ENCODE measurements around the gene SLC51A.
"Not testable (repeated sequence)": the region's sequence is repeated elsewhere in the genome, so short reads cannot be mapped to it uniquely, and the experiment has no call there.

SLC51A gene

DNA sequence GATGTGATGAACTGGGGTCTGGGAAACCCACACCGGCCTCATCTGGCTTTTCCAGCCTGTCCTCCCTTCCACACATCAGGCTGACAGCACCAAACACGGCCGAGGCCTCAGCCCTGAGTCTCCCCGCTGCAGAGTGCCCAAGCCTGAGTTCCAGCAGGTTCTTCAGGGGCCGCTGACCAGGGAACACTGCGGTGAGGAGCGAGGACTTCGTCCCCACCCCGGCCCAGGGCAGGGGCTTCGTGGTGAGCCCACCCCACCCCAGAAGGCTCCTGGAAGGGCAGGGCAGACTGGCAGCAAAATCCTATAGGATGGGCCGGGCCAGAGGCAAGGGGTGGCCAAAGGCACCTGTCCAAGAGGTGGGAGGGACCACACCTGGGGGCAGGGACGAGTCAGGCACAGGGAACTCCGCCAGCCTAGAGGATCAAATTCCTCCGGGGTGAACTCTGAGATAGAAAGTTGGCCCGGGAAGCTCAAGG, at the start of gene SLC51A:
Gene SLC51A, plus strand, starts transcription at position 446 of the 476 bp plus-strand sequence. CDS start 179 bp downstream, outside the sequence.
- intact Hi-C loops (cut with DNase I), result no loop called here
- DNase-seq, result peak in 3 of 10 donors; percentile 40 to 76 (median 71)

DNA sequence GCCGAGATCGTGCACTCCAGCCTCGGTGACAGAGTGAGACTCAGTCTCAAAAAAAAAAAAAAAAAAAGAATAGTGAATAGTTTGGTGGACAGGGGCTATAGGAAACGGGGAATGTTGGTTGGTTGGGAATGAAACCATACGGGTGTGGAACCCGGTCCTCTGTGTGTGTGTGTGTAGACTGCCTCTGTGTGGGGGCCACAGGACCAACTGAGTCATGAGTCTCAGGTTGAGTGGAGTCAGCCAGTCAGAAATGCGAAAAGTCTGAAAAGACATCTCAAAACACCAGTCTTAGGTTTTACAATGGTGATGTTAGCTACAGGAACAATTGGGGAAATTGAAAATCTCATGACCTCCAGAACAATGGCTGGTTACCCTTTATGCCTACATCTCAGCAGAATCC, 49.6 kb upstream of the SLC51A start:
- intact Hi-C loops (cut with DNase I), result no loop called here
- no peak for DNase-seq

DNA sequence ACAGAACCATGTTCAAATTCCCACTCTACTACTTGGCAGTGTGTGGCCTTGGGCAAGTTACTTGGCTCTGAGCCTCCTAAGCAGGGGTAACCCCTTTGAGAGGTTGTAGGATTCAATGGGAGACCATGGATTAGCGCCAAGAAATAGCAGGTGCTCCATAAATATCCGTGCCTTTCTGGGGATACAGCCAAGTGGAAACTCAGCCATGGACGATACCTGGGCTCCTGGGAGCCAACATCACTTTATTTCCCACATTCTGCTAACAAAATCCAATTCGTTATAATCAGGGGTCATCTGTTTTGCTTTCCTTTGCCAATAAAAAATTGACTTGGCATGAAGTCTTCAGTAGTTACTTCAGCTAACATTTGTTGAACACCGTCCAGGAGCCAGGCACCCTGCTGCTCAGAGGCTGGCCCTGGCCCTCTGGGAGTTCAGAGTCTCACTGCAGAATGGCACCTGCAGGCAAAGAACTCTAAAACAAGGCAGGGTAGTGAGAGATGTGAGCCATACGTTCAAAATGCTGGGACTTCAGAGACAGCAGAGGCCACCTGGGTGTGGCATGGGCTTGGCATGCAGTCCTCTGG, 47.4 kb upstream of the SLC51A start:
- DNase-seq, result peak in 2 of 10 donors; percentile 58 to 65
- intact Hi-C loops (cut with DNase I), result no loop called here

DNA sequence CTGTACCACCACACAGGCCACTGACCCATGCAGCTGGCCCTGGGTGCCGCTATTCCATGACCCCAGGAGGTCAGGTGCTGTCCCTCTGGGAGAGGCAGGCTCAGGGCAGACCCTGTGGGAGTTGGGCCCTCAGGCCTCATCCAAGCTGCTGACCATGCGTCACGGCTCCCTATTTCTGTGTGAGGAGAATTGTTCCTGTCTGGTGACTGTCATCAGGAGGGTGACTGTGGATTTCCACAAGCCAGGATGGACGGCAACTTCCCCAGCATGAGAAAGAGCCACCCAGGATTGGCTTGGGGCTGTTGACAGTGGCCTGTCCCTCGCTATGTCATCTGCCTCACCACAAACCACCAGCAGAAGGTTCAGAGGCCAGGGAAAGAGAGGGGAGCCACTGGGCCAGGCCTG, 46.5 kb upstream of the SLC51A start:
- DNase-seq, result peak in 2 of 10 donors; percentile 35
- intact Hi-C loops (cut with DNase I), result no loop called here

DNA sequence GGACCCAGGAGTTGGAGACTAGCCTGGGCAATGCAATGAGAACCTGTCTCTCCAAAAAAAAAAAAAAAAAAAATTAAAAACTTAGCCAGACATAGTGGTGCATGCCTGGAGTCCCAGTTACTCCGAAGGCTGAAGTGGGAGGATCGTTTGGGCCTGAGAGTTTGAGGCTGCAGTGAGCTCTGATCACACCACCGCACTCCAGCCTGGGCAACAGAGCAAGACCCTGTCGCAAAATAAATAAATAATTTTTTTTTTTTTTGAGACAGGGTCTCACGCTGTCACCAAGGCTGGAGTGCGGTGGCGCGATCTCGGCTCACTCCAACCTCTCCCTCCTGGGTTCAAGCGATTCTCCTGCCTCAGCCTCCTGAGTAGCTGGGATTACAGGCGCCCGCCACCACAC, 46.0 kb upstream of the SLC51A start:
- intact Hi-C loops (cut with DNase I), result not testable (repeated sequence)
- peak in 2 of 10 donors; percentile 20 to 29 for DNase-seq

DNA sequence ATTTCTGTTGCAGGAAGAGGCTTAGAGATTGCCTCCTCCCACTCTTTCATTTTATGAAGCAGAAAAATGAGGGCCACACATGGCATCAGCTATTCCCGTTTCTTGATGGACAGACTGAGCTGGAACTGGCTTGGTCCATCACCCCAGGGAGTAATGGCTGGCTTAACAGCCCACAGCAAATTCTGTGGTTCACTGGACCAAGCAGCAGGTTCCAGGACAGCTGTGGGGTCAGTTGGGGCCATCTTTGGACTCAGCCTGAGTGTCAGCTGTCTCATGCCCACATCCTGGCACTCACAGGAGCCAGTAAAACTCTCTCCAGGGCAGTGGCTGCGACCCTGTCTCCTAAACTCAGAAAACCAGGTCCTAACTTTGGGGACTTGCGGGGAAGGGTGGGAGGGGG, 41.7 kb upstream of the SLC51A start:
- intact Hi-C loops (cut with DNase I), result no loop called here
- DNase-seq, result peak in 2 of 10 donors; percentile 19 to 31

DNA sequence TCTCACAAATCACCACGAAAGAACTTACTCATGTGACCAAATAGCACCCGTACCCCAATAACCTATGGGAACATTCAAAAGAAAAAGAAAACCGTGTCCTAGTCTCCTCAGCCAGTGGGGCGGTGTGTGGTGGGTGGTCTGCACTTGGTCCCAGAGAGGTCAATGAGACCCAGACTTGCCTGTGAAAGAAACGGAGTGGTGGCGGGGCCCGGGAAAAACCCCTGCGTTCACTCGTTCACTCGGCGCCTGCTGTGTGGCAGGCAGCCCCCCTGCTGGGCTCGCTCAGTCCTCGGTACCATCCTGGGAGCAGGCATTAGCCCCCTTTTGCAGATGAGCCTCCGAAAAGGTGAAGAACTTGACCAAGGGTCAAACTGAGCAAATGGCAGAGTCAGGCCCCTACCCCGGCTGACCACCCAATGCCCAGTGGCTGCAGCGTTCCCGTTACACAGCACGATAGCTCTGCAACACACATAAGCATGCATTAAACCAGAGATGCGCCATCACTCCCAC, 41.2 kb upstream of the SLC51A start:
- intact Hi-C loops (cut with DNase I), result no loop called here
- DNase-seq, result peak in 2 of 10 donors; percentile 54 to 72

DNA sequence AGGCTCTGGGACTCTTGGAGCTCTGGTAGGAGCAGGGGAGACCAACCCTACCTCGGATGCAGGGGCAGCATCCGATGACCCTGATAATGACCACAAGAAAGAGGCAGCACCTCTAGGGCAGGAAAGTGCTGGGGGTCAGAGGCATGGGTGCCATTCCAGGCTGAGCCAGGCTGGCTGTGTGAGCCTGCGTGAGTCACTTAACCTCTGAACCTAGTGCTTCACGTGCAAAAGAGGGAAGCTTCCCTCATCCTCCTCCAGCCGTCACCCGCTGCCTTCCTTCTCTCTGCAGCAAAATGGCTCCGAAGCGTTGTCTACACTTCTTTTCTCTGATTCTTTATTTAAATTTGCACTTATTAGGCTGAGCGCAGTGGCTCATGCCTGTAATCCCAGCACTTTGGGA, 40.6 kb upstream of the SLC51A start:
- intact Hi-C loops (cut with DNase I), result no loop called here
- DNase-seq, result peak in 3 of 10 donors; percentile 17 to 49 (median 33)

DNA sequence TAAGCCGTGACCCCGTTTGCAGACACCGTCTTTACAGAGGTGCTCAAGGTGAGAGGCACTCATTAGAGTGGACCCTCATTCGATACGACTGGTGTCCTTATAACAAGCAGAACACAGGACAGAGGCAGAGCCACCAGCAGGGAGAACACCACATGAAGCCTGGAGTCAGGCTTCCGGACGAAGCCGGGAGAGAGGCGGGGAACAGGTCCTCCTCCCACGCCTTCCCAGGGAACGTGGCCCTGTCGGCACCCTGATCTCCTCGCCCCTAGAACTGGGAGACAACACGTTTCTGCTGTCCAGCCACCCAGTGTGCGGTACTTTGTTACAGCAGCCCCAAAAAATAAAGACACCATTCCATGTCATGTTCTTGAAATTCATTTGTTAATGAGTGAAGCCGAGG, 38.8 kb upstream of the SLC51A start:
- peak in 3 of 10 donors; percentile 31 to 43 (median 33) for DNase-seq
- intact Hi-C loops (cut with DNase I), result no loop called here

DNA sequence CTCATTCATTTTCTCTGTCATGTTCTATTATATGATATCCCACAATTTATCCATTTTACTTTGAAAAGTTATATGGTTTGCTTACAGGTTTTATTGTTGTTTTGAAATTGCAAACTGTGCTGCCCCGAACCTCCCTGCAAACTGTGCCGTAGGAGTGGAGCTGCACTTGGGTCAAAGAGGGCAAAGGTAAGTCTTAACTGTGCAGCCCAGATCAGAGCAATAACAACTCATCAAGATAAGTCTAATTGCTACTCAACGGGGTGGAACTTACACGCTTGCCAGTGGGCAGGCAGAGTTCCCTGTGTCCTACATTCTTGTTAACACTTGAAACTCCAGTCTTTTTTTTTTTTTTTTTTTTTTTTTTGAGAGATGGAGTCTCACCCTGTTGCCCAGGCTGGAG, 38.4 kb upstream of the SLC51A start:
- DNase-seq, result peak in 2 of 10 donors; percentile 31 to 75
- intact Hi-C loops (cut with DNase I), result no loop called here

DNA sequence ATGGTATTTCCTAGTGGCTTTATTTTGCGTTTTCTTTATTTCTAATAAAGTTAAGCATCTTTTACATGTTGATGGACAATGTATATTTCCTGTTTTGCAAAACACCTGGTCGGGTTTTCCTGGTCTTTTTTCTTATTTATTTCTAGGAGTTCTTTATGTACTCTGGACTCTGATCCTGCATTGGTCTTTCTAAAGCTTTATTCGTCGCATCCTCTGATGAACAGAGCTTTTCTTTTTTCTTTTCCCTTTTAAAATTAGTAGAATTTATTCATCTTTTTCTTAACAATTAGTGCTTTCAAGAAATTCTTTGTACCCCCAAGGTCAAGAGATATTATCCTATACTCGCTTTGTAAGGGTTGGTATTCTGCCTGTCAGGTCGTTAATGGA, 37.3 kb upstream of the SLC51A start:
- DNase-seq, result peak in 1 of 10 donors; percentile 2
- intact Hi-C loops (cut with DNase I), result no loop called here

DNA sequence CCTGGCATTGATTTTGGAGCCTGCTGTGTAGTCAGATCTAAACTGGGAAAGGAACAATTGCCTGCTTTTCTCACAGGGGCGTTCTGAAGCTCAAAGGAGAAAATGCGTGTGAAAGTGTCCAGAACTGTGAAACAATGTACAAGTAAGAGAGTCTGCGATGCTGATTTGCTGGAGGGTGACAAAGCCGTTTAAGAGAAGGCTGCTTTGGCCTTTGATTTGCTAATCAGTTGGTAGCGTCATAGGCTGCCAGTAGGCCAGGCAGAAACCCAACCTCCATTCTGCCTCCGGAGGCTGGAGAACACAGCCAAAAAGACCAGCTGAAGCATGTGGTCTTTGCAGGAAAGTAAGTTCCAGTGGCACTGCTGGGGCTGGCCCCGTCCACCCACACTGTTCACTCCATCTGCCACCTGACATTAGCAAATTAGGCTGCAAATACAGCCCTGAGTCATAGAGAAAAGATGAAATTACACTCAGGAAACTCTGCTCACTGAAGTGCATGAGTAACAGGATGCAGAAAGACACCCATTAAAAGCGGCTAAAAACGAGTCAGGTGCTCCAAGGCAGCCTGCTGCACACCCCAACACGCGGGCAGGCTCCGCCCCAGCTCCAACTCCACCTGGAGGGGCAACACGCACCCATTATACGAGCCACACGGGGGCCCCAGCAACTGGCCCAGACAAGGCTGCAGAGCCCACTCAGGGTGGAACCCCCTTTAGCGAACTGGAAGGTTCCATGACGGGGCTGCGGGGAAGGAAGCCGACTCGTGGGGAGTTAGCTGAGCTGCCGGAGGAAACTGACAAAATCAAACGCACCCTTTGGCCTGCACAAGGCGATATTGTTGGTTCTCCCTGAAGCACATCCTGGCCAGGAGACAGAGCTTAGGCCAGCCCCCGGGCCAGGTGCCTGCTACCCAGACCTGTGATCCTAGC, 36.7 kb upstream of the SLC51A start:
- peak; percentile 60 to 96 (median 75) for DNase-seq
- intact Hi-C loops (cut with DNase I), result no loop called here

DNA sequence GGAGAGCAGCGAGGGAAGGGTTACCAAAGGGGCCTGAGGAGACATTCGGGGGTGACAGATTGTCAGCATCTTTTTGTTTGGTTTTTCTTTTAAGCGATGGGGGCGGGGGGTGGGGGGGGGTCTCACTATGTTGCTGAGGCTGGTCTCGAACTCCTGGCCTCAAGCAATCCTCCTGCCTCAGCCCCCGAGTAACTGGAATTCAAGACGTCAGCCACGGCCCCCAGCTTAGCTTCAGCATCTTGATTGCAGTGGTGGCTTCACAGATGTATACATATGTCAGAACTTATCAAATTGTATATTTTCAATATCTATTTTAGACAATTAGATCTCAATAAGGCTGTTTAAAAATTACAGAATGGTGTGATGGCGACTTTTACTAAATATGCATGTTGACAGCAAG, 36.0 kb upstream of the SLC51A start:
- intact Hi-C loops (cut with DNase I), result no loop called here
- DNase-seq, result peak in 2 of 10 donors; percentile 4 to 59

DNA sequence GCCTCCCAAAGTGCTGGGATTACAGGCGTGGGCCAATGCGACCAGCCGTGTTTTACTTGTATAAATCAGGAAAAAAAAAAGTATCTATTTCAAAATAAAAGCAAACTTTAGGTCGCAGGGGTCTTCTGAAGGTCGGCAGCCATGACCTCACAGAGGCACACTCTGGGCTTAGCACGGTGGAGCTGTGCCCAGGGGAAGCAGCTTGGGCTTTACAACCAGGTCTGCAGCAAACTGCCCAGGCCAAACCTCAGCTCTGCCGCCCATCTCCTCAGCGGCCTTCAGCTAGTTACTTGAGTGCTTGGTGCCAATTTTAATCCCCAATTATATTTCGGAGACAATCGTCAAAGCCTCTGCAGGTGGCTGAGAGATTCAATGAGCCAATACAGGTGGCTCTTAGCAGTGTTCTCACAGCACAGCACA, 35.2 kb upstream of the SLC51A start:
- intact Hi-C loops (cut with DNase I), result no loop called here
- DNase-seq, result peak in 2 of 10 donors; percentile 17 to 69

DNA sequence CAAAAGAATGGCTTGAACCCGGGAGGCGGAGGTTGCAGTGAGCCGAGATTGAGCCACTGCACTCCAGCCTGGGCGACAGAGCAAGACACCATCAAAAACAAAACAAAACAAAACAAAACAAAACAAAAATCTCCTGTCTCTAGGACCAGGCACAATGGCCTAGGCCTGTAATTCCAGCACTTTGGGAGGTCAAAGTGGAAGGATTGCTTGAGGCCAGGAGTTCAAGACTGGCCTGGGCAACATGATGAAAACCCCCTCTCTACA, 32.2 kb upstream of the SLC51A start:
- DNase-seq; intact Hi-C loops (cut with DNase I): not testable (repeated sequence)

DNA sequence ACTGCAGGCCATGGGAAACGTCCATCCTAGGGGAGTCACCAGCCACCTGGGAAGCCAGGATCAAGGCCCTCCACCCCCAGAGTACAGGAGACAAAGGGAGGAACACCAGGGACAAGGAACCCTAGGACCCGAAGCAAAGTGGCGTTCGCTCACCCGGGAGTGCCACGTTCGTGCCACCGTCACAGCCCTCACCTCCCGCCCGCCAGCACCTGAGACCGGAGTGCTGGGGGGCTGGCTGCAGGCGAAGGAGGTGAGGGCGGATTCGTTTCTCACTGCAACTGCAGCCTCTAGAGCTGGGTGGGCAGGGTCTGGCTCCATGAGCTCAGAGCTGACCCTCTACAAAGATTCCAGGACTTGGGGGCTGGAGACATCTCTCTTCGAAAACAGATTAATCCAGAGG, 31.5 kb upstream of the SLC51A start:
- intact Hi-C loops (cut with DNase I), result no loop called here
- DNase-seq, result no peak

DNA sequence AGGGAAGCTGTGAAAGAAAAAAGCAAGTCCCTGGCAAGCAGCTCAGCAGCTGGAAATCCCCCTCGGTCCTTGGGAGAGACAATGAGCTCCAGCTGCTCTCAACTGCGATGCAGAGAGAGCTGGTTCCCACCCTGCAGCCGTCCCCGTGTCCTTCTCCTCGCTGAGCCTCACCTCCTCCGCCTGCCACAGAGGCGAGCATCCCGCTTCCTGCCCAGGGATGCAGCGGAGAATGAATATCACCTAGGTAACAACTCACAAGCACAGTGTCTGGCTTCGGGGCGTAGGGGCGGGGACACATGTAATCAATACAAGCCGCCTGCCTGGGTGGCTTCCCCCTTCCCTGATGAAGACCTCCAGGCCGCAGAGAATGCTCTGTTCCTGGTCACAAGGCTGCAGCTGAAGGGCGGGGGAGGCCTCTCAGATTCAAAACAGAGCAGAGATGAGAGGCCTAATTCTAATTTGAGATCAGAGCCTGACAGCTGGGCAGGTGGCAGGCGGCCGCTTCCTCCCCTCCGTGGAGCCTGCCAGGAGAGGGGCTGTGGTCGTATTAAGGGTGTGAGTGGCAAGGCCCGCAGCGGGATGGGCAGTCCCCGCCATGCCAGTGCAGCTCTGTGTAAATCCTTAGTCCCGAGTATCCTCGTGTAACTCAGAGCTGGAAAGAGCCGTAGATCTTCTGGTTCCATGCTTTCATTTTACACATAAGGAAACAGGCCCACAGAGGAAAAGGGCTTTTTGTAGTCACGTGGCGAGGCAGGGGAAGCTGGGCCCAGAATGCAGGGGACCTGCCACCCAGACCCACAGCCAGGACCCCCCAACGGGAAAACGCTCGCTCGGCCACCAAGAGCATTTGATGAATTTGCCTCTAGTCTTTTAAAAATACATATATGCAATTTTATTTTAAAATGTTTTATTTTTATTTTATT, 29.4 kb upstream of the SLC51A start:
- intact Hi-C loops (cut with DNase I), result no loop called here
- DNase-seq, result peak in 9 of 10 donors; percentile 29 to 92 (median 62)

DNA sequence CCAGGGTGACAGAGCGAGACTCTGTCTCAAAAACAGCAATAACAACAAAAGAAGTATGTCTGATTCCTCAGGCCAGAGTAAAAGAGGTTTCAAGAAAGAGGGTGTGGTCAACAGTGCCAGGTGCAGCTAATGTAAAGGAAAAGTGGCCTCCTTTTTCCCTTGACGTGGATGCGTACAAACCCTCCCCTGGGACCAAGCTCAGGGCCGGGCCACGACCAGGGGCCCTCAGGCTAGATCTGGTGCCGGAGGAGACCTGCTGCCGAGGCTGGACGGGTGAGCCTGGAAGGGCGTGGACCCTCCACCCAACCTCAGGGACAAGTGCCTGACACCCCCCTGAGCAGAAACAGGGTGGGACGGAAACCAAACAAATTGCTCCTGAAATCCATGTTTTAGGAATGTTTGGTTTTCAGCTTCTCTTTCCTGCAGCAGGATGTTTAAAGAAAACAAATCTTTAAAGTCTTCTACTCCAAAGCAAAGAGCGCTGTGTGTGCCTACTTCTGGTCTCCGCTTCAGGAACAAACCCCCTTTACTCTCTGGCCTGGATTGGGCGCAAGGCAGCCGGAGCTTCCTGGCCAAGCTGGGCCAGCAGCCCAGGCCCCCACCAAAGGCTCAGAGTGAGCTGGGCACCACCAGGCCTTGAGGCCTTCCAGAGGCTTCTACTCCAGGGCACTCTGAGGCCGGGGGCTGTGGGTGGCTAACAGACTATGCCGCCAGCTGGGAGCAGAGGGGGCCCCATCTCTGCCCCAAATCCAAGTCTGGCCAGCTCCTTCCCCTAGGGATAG, 26.6 kb upstream of the SLC51A start:
- peak in 3 of 10 donors; percentile 29 to 85 (median 32) for DNase-seq
- intact Hi-C loops (cut with DNase I), result loop anchor here (10.0 kb wide), 1 partner anchor 345 kb away; no protein-coding TSS in a partner anchor

DNA sequence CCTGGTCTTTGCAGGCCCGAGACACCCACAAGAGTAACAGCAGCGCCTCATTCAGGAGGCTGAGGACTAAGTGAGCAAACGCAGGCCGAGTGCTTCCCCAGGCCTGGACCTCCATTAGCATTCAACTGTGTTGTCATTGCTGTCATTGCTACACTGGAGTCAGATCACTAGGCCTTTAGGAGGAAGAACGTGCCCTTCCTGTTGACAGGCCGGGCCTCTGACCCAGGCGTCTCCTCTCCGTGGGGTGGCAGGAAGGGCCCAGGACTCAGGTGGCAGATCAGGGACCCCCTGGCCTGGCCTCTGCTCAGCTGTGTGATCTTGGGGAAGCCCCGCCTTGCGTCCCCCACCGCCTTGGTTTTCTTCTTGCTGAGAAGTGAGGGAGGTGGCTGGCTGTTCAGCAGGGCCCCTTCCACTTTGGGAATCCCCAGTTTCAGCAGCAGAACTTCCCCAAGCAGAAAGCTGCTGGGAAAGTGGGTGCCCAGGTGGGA, 24.3 kb upstream of the SLC51A start:
- intact Hi-C loops (cut with DNase I), result loop anchor here (10.0 kb wide), 1 partner anchor 347 kb away; no protein-coding TSS in a partner anchor
- DNase-seq, result no peak

Measured in posterior cingulate gyrus (tissue), 11 donors.